Stimulated activated CD8-positive, alpha-beta memory T cell treated with anti-CD3 and anti-CD28 coated beads, Interleukin-12 subunit alpha, Interleukin-12 subunit beta, amount 100 ng/mL, for 1 hour (primary cell): ENCODE data around the gene COL4A6.

Experiments
- DNase-seq: peaks from one replicate; pipeline ENCODE4 v3.0.0-alpha.2; 2020; ENCODE audit warnings: low read depth

Gene COL4A6

GRCh38 chrX:108270739-108271396 lies 167.4 kb downstream of the COL4A6 start:
- no peak for DNase-seq

- DNase-seq = no peak
Observed at GRCh38 chrX:108270280-108270679, 167.9 kb downstream of the COL4A6 start.

GRCh38 chrX:108268434-108269080 lies 169.7 kb downstream of the COL4A6 start:
- DNase-seq = no peak

- DNase-seq = no peak
Observed at GRCh38 chrX:108267557-108267956, 170.7 kb downstream of the COL4A6 start.

- no peak for DNase-seq
Observed at GRCh38 chrX:108264376-108264775, 173.8 kb downstream of the COL4A6 start.

GRCh38 chrX:108261549-108262203 lies 176.5 kb downstream of the COL4A6 start:
- no peak for DNase-seq

GRCh38 chrX:108257556-108257955 lies 180.7 kb downstream of the COL4A6 start:
- no peak for DNase-seq

- no peak for DNase-seq
Observed at GRCh38 chrX:108254636-108255035, 183.6 kb downstream of the COL4A6 start.

- DNase-seq = no peak
Observed at GRCh38 chrX:108250654-108251579, 187.3 kb downstream of the COL4A6 start.

- no peak for DNase-seq
Observed at GRCh38 chrX:108246304-108246954, 191.8 kb downstream of the COL4A6 start.

- no peak for DNase-seq
Observed at GRCh38 chrX:108245462-108245861, 192.8 kb downstream of the COL4A6 start.

- no peak for DNase-seq
Observed at GRCh38 chrX:108235986-108236385, 202.2 kb downstream of the COL4A6 start.

- no peak for DNase-seq
Observed at GRCh38 chrX:108230574-108230973, 207.6 kb downstream of the COL4A6 start.

GRCh38 chrX:108224727-108225621 lies 213.2 kb downstream of the COL4A6 start:
- no peak for DNase-seq

- no peak for DNase-seq
Observed at GRCh38 chrX:108224218-108224617, 214.0 kb downstream of the COL4A6 start.

- no peak for DNase-seq
Observed at GRCh38 chrX:108223585-108223984, 214.6 kb downstream of the COL4A6 start.

- DNase-seq = no peak
Observed at GRCh38 chrX:108221301-108221864, 216.8 kb downstream of the COL4A6 start.

GRCh38 chrX:108219949-108220601 lies 218.1 kb downstream of the COL4A6 start:
- DNase-seq = no peak

GRCh38 chrX:108217876-108218275 lies 220.3 kb downstream of the COL4A6 start:
- DNase-seq = no peak
